Peyer's patch (tissue), 4 donors: ENCODE results near the gene PCK1. TPM values are rescaled to one million over a fixed set of nuclear protein-coding genes. Genes with fewer than 3 reads are reported as not detected.

Experiments
- DNase-seq, 3 donors: peaks; one replicate each; pipeline ENCODE4 v3.0.0-alpha.2; 2017 to 2019
- H3K27ac ChIP-seq, 4 donors: fragments of 200-600 bp; sonication (generic); one replicate each; pipeline ENCODE4 v1.5.1; 2016 to 2019
- H3K27me3 ChIP-seq, 2 donors: fragments of 200-600 bp; sonication (generic); one replicate each; pipeline ENCODE4 v1.5.1; 2019
- H3K36me3 ChIP-seq, 3 donors: fragments of 200-600 bp; sonication (generic); one replicate each; pipeline ENCODE4 v1.5.1; 2016 to 2019
- H3K4me1 ChIP-seq, 4 donors: fragments of 200-600 bp; sonication (generic); one replicate each; pipeline ENCODE4 v1.5.1; 2016 to 2019
- H3K4me3 ChIP-seq, 4 donors: fragments of 200-600 bp; sonication (generic); 1 replicate in 3 of 4; 2 replicates in 1 of 4; pipeline ENCODE4 v1.5.1; 2016 to 2019; ENCODE audit warnings: mild to moderate bottlenecking in 1 of 4
- H3K9me3 ChIP-seq, 4 donors: fragments of 200-600 bp; sonication (generic); one replicate each; pipeline ENCODE4 v1.5.1; 2016 to 2019; ENCODE audit warnings: mild to moderate bottlenecking in 1 of 4
- POLR2A ChIP-seq, 2 donors: fragments of 450-650 bp; IDR thresholded peaks; one replicate each; pipeline ENCODE4 v1.5.1; 2017; ENCODE audit warnings: antibody characterized with exemption in 2 of 2, mild to moderate bottlenecking in 2 of 2, moderate library complexity in 2 of 2
- total RNA-seq, 4 donors: library from RNA; depleted of rRNA; stranded (reverse); fragments of >200 nt; gene quantifications; one replicate each; pipeline ENCODE4 v1.1.0, GENCODE V29; 2016
- TF ChIP-seq, protein P1 (sequence below), 6 experiments: fragments of 450-650 bp in 4 of 6; fragments of 200-600 bp in 2 of 6; sonication (generic) in 1 of 6; IDR thresholded peaks; one replicate each; pipeline ENCODE4 v1.5.1; 2017 to 2019; ENCODE audit warnings: antibody characterized with exemption in 6 of 6, mild to moderate bottlenecking in 3 of 6, moderate library complexity in 1 of 6

PCK1 gene
- total RNA-seq, 4 donors from 2014 or later: 98.2 to 2,194 (median 572) TPM

GRCh38 chr20:57615445-57615811, 54.5 kb downstream of the PCK1 start:
- H3K4me3 ChIP-seq: no peak overlapping the region
- no peaks in the 10 kb centered on the region for H3K36me3 ChIP-seq
- DNase-seq: no peak
- peaks cover 10 to 21% (median 18%) of the 10 kb centered on the region in 4 donors for H3K4me1 ChIP-seq
- H3K27ac ChIP-seq: no peak overlapping the region
- no peak for TF ChIP-seq POLR2A (IDR thresholded peaks at IDR 0.05)
- TF ChIP-seq, protein P1, sequence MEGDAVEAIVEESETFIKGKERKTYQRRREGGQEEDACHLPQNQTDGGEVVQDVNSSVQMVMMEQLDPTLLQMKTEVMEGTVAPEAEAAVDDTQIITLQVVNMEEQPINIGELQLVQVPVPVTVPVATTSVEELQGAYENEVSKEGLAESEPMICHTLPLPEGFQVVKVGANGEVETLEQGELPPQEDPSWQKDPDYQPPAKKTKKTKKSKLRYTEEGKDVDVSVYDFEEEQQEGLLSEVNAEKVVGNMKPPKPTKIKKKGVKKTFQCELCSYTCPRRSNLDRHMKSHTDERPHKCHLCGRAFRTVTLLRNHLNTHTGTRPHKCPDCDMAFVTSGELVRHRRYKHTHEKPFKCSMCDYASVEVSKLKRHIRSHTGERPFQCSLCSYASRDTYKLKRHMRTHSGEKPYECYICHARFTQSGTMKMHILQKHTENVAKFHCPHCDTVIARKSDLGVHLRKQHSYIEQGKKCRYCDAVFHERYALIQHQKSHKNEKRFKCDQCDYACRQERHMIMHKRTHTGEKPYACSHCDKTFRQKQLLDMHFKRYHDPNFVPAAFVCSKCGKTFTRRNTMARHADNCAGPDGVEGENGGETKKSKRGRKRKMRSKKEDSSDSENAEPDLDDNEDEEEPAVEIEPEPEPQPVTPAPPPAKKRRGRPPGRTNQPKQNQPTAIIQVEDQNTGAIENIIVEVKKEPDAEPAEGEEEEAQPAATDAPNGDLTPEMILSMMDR (IDR thresholded peaks at IDR 0.05): no peak
- no peaks in the 10 kb centered on the region for H3K27me3 ChIP-seq
- no peaks in the 10 kb centered on the region for H3K9me3 ChIP-seq

DNA sequence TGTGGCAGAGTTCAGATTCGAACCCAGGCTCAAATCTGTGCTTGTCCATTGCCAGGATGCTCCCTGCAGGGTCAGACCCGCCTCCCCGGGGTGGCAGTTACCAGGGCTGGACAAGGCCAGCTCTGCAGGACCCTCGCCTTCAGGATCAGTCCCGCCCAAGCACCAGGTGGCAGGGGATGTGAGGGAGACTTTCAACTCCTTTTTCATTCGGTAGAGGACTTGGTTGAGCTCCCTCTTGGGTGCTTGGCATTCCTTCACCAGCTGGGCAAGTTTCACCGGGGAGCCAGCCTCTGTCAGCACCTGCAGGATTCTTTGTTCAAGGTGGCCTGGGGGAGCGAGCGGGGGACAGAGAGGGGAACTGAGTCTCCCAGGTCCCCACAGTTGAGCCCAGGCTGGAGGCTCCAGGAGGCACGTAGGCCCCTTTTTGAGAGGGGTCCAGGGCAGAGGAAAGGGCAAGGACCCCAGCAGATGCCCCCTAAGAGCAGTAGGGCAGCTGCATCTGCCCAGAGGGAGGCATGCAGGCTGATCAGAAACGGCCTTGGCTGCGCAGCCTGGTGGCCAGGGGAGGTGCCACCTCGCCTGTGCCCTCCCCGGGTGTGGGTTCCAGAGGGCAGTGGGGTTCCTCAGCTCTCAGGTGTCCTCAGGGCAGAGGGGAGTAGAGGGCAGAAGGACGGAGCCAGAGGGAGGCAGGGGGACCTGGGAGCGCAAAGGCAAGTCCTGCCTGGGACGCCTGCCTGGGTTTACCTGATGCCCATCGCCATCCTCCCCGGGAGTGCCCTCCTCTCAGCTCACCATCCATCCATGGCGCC, 55.4 kb downstream of the PCK1 start:
- H3K4me3 ChIP-seq: no peak overlapping the region
- H3K4me1 ChIP-seq: peaks cover 10 to 25% (median 21%) of the 10 kb centered on the region in 4 donors
- DNase-seq: peak in 1 of 3 donors; percentile 11
- no peaks in the 10 kb centered on the region for H3K9me3 ChIP-seq
- no peak overlapping the region for H3K27ac ChIP-seq
- TF ChIP-seq, protein P1 (IDR thresholded peaks at IDR 0.05): no peak
- no peak for TF ChIP-seq POLR2A (IDR thresholded peaks at IDR 0.05)
- no peaks in the 10 kb centered on the region for H3K27me3 ChIP-seq
- no peaks in the 10 kb centered on the region for H3K36me3 ChIP-seq

DNA sequence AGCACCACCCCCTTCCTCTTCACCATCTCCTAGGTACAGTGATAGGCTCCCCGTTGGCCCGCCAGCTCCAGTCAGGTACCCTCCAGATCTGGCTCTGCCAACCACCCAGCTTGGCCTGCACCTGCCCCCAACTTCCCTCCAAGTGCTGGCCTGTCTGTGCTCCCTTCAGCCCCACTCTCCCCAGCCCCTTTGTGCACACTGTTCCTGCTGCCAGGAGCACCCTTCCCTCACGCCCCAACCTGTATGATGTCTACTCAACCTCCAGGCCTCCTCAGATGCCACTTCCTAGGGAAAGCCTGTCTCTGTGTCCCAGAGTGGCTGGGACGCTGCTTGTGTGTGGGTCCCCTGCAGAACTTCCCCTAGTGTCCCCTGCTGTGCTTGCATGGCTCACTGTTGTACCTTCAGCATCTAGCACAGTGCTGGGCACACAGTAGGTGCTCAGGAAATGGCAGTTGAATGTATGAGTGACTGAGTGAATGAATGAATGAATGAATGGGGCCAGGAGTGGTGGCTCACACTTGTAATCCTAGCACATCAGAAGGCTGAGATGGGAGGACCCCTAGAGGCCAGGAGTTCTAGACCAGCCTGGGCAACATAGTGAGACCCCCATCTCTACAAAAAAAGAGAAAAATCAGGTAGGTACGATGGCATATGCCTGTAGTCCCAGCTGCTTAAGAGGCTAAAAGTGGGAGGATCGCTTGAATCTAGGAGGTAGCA, 56.3 kb downstream of the PCK1 start:
- H3K36me3 ChIP-seq: no peaks in the 10 kb centered on the region
- DNase-seq: peak in 1 of 3 donors; percentile 8
- no peaks in the 10 kb centered on the region for H3K9me3 ChIP-seq
- no peak overlapping the region for H3K4me3 ChIP-seq
- TF ChIP-seq, protein P1 (IDR thresholded peaks at IDR 0.05): no peak
- H3K4me1 ChIP-seq: peaks cover 10 to 25% (median 21%) of the 10 kb centered on the region in 4 donors
- no peaks in the 10 kb centered on the region for H3K27me3 ChIP-seq
- H3K27ac ChIP-seq: peak overlapping the region in 1 of 4 donors; percentile 90

Other genes starting within 250 kb of the PCK1 start
- gene SPO11, start 231.3 kb upstream of the PCK1 start, total RNA-seq: not detected
- gene RAE1, start 209.9 kb upstream of the PCK1 start, total RNA-seq: 10 to 100 TPM; 21.5 to 38.9 (median 33.3) TPM
- 10 to 100 TPM in 3 of 4 donors, 1 to 10 TPM in 1; 9.6 to 15.5 (median 12.8) TPM for gene RBM38, start 169.7 kb upstream of the PCK1 start, total RNA-seq
- not detected for gene CTCFL, start 36.0 kb upstream of the PCK1 start, total RNA-seq
- gene ZBP1, start 59.3 kb downstream of the PCK1 start, total RNA-seq: 10 to 100 TPM in 1 of 4 donors, 1 to 10 TPM in 2, not detected in 1; 2.3 to 14.0 (median 9.8) TPM
- 1 to 10 TPM; 3.3 to 5.5 (median 4.6) TPM for gene PMEPA1, start 148.9 kb downstream of the PCK1 start, total RNA-seq